Fibroblast of mammary gland (primary cell): Measurements from ENCODE around the gene KCNJ1.
A peak's percentile ranks its signal among the peaks of the same experiment; 100 is the strongest.

Experiments used
- DNase-seq: peaks from one replicate; pipeline ENCODE4 v3.0.0-alpha.2; 2010; ENCODE audit warnings: low read depth
- H3K4me3 ChIP-seq: 2 replicates; pipeline ENCODE4 v1.5.1; 2011; ENCODE audit warnings: low read depth, mild to moderate bottlenecking, low read length, moderate library complexity; ENCODE audit not compliant: control insufficient read depth
- TF ChIP-seq, protein P1 (sequence below): conservative IDR thresholded peaks from 2 replicates; pipeline ENCODE4 v1.5.1; 2011; ENCODE audit warnings: low read depth, low read length, inconsistent platforms; ENCODE audit not compliant: control insufficient read depth, insufficient read depth

KCNJ1 gene

GRCh38 chr11:128884703-128885338, 17.7 kb upstream of the KCNJ1 start:
- peak; percentile 68 for DNase-seq

GRCh38 chr11:128884054-128884453, 17.0 kb upstream of the KCNJ1 start:
- DNase-seq: no peak
- H3K4me3 ChIP-seq: no peak overlapping the region
- TF ChIP-seq, protein P1, sequence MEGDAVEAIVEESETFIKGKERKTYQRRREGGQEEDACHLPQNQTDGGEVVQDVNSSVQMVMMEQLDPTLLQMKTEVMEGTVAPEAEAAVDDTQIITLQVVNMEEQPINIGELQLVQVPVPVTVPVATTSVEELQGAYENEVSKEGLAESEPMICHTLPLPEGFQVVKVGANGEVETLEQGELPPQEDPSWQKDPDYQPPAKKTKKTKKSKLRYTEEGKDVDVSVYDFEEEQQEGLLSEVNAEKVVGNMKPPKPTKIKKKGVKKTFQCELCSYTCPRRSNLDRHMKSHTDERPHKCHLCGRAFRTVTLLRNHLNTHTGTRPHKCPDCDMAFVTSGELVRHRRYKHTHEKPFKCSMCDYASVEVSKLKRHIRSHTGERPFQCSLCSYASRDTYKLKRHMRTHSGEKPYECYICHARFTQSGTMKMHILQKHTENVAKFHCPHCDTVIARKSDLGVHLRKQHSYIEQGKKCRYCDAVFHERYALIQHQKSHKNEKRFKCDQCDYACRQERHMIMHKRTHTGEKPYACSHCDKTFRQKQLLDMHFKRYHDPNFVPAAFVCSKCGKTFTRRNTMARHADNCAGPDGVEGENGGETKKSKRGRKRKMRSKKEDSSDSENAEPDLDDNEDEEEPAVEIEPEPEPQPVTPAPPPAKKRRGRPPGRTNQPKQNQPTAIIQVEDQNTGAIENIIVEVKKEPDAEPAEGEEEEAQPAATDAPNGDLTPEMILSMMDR: no peak

More at GRCh38 chr11:128884703-128885338, 17.7 kb upstream of the KCNJ1 start:
- no peak overlapping the region for H3K4me3 ChIP-seq
- TF ChIP-seq, protein P1: peak; percentile 82

- TF ChIP-seq, protein P1: no peak
- H3K4me3 ChIP-seq: no peak overlapping the region
- DNase-seq: no peak
These were observed 15.4 kb upstream of the KCNJ1 start for GRCh38 chr11:128882451-128882850.

- no peak for DNase-seq
- H3K4me3 ChIP-seq: no peak overlapping the region
- TF ChIP-seq, protein P1: no peak
These were observed 14.1 kb upstream of the KCNJ1 start for GRCh38 chr11:128881221-128881620.

DNA sequence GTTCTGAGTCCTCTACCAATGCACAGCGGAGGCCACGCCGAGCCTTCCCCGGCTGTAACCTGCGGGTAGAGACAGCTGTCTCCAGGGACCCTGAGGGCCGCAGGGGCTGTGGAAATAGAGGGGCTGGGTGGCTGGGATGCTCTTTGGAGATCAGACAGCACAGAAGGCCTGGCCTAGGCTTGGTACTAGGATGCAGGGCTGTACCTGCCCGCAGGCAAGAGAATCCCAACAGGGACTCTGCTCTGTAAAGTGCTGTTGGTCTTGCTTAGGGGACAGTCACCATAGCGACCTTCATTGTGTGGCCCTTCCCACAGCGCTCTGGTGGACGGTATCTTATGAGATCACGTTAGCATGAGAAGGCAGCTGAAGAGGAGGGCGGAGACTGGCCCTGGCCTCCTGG, 12.7 kb upstream of the KCNJ1 start:
- TF ChIP-seq, protein P1: no peak
- H3K4me3 ChIP-seq: no peak overlapping the region
- DNase-seq: no peak

GRCh38 chr11:128878455-128878854, 11.4 kb upstream of the KCNJ1 start:
- TF ChIP-seq, protein P1: no peak
- no peak for DNase-seq

GRCh38 chr11:128877726-128878125, 10.6 kb upstream of the KCNJ1 start:
- DNase-seq: no peak
- TF ChIP-seq, protein P1: no peak
- no peak overlapping the region for H3K4me3 ChIP-seq

More at GRCh38 chr11:128878455-128878854, 11.4 kb upstream of the KCNJ1 start:
- no peak overlapping the region for H3K4me3 ChIP-seq
